Measurements from ENCODE around the gene LILRA2. TPM values are rescaled to one million over a fixed set of nuclear protein-coding genes. Genes with fewer than 3 reads are reported as not detected.

The LILRA2 gene
- total and polyA plus RNA-seq, 2 experiments from 2014 or later, result not detected

- TF ChIP-seq CREB1 (CRISPR knock-in tag; IDR thresholded peaks at IDR 0.05; ENCODE audit: low read depth) (no peak), ZNF331 (CRISPR knock-in tag; IDR thresholded peaks at IDR 0.05; ENCODE audit: low read depth) (no peak), STAT1 (IDR thresholded peaks at IDR 0.05; ENCODE audit: unreplicated experiment) (no peak), POLR2AphosphoS5 (IDR thresholded peaks at IDR 0.05; ENCODE audit: low read depth) (no peak), JUNB (IDR thresholded peaks at IDR 0.05; ENCODE audit: unreplicated experiment) (no peak), NANOG (IDR thresholded peaks at IDR 0.05; ENCODE audit: borderline replicate concordance) (no peak), CTCF (conservative IDR thresholded peaks at IDR 0.05; ENCODE audit: low read depth in 2 of 2) (no peak), EZH2phosphoT487 (IDR thresholded peaks at IDR 0.05; ENCODE audit: unreplicated experiment) (no peak), ETS1 (IDR thresholded peaks at IDR 0.05) (no peak), REST (IDR thresholded peaks at IDR 0.05; ENCODE audit: unreplicated experiment) (no peak), ZNF114 (CRISPR knock-in tag; IDR thresholded peaks at IDR 0.05) (no peak), EZH2 (IDR thresholded peaks at IDR 0.05; ENCODE audit: low read depth, unreplicated experiment) (no peak)
Measured at GRCh38 chr19:54534156-54534555, 39.4 kb upstream of the LILRA2 start (continued).

- Histone ChIP-seq H4K20me1 (replicated peaks; ENCODE audit: insufficient read depth) (no peaks in the 10 kb centered on the region), H3K27ac (ENCODE audit: low read depth) (no peak overlapping the region), H3K27me3 (ENCODE audit: insufficient read depth) (no peaks in the 10 kb centered on the region), H3K36me3 (ENCODE audit: insufficient read depth) (no peaks in the 10 kb centered on the region), H3K4me1 (ENCODE audit: insufficient read depth) (no peaks in the 10 kb centered on the region), H3K9me2 (ENCODE audit: insufficient read depth) (no peaks in the 10 kb centered on the region), H3K79me2 (replicated peaks; ENCODE audit: insufficient read depth) (no peaks in the 10 kb centered on the region), H2AFZ (no peak overlapping the region), H3F3A (replicated peaks; ENCODE audit: low read depth) (no peaks in the 10 kb centered on the region), H3K4me3 (no peak overlapping the region), H3K4me2 (no peak overlapping the region)
- no peak overlapping the region for H3K27ac Mint-ChIP-seq
- no peak overlapping the region for H3K4me3 Mint-ChIP-seq
- ATAC-seq (no peak), DNase-seq (ENCODE audit: low spot score) (no peak)
- H3K27me3 Mint-ChIP-seq (ENCODE audit: insufficient read depth, low read depth, poor library complexity), result peaks cover 12% of the 10 kb centered on the region
- peaks cover 39% of the 10 kb centered on the region for H3K36me3 Mint-ChIP-seq (ENCODE audit: low read depth)
- no peaks in the 10 kb centered on the region for H3K4me1 Mint-ChIP-seq
- peaks cover 99% of the 10 kb centered on the region for H3K9me3 Mint-ChIP-seq
- TF ChIP-seq REST (IDR thresholded peaks at IDR 0.05; ENCODE audit: unreplicated experiment) (no peak), ZNF331 (CRISPR knock-in tag; IDR thresholded peaks at IDR 0.05; ENCODE audit: low read depth) (no peak), CREB1 (CRISPR knock-in tag; IDR thresholded peaks at IDR 0.05; ENCODE audit: low read depth) (no peak), NANOG (IDR thresholded peaks at IDR 0.05; ENCODE audit: borderline replicate concordance) (no peak), CTCF (conservative IDR thresholded peaks at IDR 0.05; ENCODE audit: low read depth in 2 of 2) (no peak), EZH2 (IDR thresholded peaks at IDR 0.05; ENCODE audit: low read depth, unreplicated experiment) (no peak), EZH2phosphoT487 (IDR thresholded peaks at IDR 0.05; ENCODE audit: unreplicated experiment) (no peak), ZNF114 (CRISPR knock-in tag; IDR thresholded peaks at IDR 0.05) (no peak), JUNB (IDR thresholded peaks at IDR 0.05; ENCODE audit: unreplicated experiment) (no peak), STAT1 (IDR thresholded peaks at IDR 0.05; ENCODE audit: unreplicated experiment) (no peak)
Measured at GRCh38 chr19:54535601-54536000, 38.0 kb upstream of the LILRA2 start.
